Gastrocnemius medialis (tissue), 4 donors: Measurements from ENCODE around the gene CYTH1. TPM values are rescaled to one million over a fixed set of nuclear protein-coding genes. Genes with fewer than 3 reads are reported as not detected.

ENCODE experiments used
- ATAC-seq, 2 donors: fragments of 150-250 bp; one replicate each; pipeline ENCODE4 v1.9.1; 2016
- DNase-seq, 2 donors: peaks; one replicate each; pipeline ENCODE4 v3.0.0-alpha.2; 2019
- H3K27ac ChIP-seq, 4 donors: fragments of 200-600 bp; sonication (generic); 1 replicate in 1 of 4; 2 replicates in 3 of 4; pipeline ENCODE4 v1.5.1; 2016 to 2018; ENCODE audit warnings: mild to moderate bottlenecking in 2 of 4, moderate library complexity in 1 of 4
- H3K27me3 ChIP-seq, 3 donors: fragments of 200-600 bp; sonication (generic) in 2 of 3; 1 replicate in 1 of 3; 2 replicates in 2 of 3; pipeline versions ENCODE4 v1.5.1 to v1.6.0; 2016 to 2019; ENCODE audit warnings: mild to moderate bottlenecking in 1 of 3, moderate library complexity in 1 of 3
- H3K36me3 ChIP-seq, 2 donors: fragments of 200-600 bp; sonication (generic) in 1 of 2; one replicate each; pipeline ENCODE4 v1.5.1; 2017 to 2018
- H3K4me1 ChIP-seq, 2 donors: fragments of 200-600 bp; sonication (generic) in 1 of 2; one replicate each; pipeline ENCODE4 v1.5.1; 2016 to 2017; ENCODE audit warnings: mild to moderate bottlenecking in 2 of 2
- H3K4me3 ChIP-seq, 4 donors: fragments of 200-600 bp; sonication (generic) in 3 of 4; 1 replicate in 1 of 4; 2 replicates in 3 of 4; pipeline ENCODE4 v1.5.1; 2016 to 2019; ENCODE audit warnings: mild to moderate bottlenecking in 2 of 4
- H3K9me3 ChIP-seq, 3 donors: fragments of 200-600 bp; sonication (generic) in 2 of 3; 1 replicate in 1 of 3; 2 replicates in 2 of 3; pipeline ENCODE4 v1.5.1; 2016 to 2019
- POLR2A ChIP-seq, 2 donors: fragments of 450-650 bp; IDR thresholded peaks; one replicate each; pipeline ENCODE4 v1.6.1; 2017; ENCODE audit warnings: antibody characterized with exemption in 2 of 2, mild to moderate bottlenecking in 2 of 2, moderate library complexity in 2 of 2
- in situ Hi-C, 4 donors: fragments of 200-750 bp; cut with MboI; loops; one replicate each; pipeline versions ENCODE4 v1.15.0 to v1.8.0; 2017; ENCODE audit warnings: low sequenced_read_pairs in 4 of 4
- intact Hi-C: fragments of 100-400 bp; cut with DNase I; formaldehyde crosslinking; loops from one replicate; pipeline ENCODE4 v1.15.1; 2023; ENCODE audit warnings: low total_unique reads
- total RNA-seq, 4 donors: library from RNA; depleted of rRNA; stranded (reverse); fragments of >200 nt; gene quantifications; one replicate each; pipeline versions ENCODE4 v1.1.0 to v1.2.3, GENCODE V29; 2016
- TF ChIP-seq, protein P1 (sequence below), 5 experiments: fragments of 450-650 bp in 3 of 5; fragments of 200-600 bp in 2 of 5; sonication (generic) in 2 of 5; IDR thresholded peaks in 4 of 5; conservative IDR thresholded peaks in 1 of 5; 1 replicate in 4 of 5; 2 replicates in 1 of 5; pipeline ENCODE4 v1.5.1; 2016 to 2019; ENCODE audit warnings: antibody characterized with exemption in 5 of 5, mild to moderate bottlenecking in 3 of 5, moderate library complexity in 3 of 5

Gene CYTH1
- total RNA-seq, 4 donors from 2014 or later, result 24.7 to 43.7 (median 32.4) TPM

- Histone ChIP-seq H3K4me1 (peaks cover 39 to 48% of the 10 kb centered on the region in 2 donors), H3K9me3 (no peaks in the 10 kb centered on the region), H3K4me3 (no peak overlapping the region), H3K36me3 (peaks cover 0 to 6% of the 10 kb centered on the region in 2 donors), H3K27me3 (no peaks in the 10 kb centered on the region), H3K27ac (no peak overlapping the region)
- in situ Hi-C loops, result no loop called here
- TF ChIP-seq POLR2A (IDR thresholded peaks at IDR 0.05), result no peak
- TF ChIP-seq, protein P1, sequence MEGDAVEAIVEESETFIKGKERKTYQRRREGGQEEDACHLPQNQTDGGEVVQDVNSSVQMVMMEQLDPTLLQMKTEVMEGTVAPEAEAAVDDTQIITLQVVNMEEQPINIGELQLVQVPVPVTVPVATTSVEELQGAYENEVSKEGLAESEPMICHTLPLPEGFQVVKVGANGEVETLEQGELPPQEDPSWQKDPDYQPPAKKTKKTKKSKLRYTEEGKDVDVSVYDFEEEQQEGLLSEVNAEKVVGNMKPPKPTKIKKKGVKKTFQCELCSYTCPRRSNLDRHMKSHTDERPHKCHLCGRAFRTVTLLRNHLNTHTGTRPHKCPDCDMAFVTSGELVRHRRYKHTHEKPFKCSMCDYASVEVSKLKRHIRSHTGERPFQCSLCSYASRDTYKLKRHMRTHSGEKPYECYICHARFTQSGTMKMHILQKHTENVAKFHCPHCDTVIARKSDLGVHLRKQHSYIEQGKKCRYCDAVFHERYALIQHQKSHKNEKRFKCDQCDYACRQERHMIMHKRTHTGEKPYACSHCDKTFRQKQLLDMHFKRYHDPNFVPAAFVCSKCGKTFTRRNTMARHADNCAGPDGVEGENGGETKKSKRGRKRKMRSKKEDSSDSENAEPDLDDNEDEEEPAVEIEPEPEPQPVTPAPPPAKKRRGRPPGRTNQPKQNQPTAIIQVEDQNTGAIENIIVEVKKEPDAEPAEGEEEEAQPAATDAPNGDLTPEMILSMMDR (IDR thresholded peaks at IDR 0.05 in 4 of 5, conservative IDR thresholded peaks at IDR 0.05 in 1 of 5), result no peak
- ATAC-seq, result no peak
- intact Hi-C loops, result no loop called here
- no peak for DNase-seq
Measured at GRCh38 chr17:78712043-78712442, 70.0 kb downstream of the CYTH1 start.

GRCh38 chr17:78710607-78711006 is 71.5 kb downstream of the CYTH1 start:
- H3K27me3 ChIP-seq, result no peaks in the 10 kb centered on the region
- intact Hi-C loops (no loop called here), in situ Hi-C loops (no loop called here)
- no peak overlapping the region for H3K4me3 ChIP-seq
- no peak overlapping the region for H3K27ac ChIP-seq
- TF ChIP-seq, protein P1 (IDR thresholded peaks at IDR 0.05 in 4 of 5, conservative IDR thresholded peaks at IDR 0.05 in 1 of 5), result no peak
- no peak for TF ChIP-seq POLR2A (IDR thresholded peaks at IDR 0.05)
- ATAC-seq, result no peak
- peaks cover 27 to 37% of the 10 kb centered on the region in 2 donors for H3K4me1 ChIP-seq
- H3K36me3 ChIP-seq, result peaks cover 0 to 6% of the 10 kb centered on the region in 2 donors
- DNase-seq, result no peak
- H3K9me3 ChIP-seq, result no peaks in the 10 kb centered on the region

- H3K36me3 ChIP-seq, result peaks cover 0 to 6% of the 10 kb centered on the region in 2 donors
- no peak for ATAC-seq
Measured at GRCh38 chr17:78709751-78710181, 72.3 kb downstream of the CYTH1 start.

GRCh38 chr17:78709119-78709681 is 72.9 kb downstream of the CYTH1 start:
- no peak overlapping the region for H3K4me3 ChIP-seq
- DNase-seq, result no peak
- TF ChIP-seq, protein P1 (IDR thresholded peaks at IDR 0.05 in 4 of 5, conservative IDR thresholded peaks at IDR 0.05 in 1 of 5), result no peak
- no peak for TF ChIP-seq POLR2A (IDR thresholded peaks at IDR 0.05)
- H3K9me3 ChIP-seq, result no peaks in the 10 kb centered on the region
- in situ Hi-C loops (loop anchor here (5.0 to 10.0 kb wide), 3 partner anchors 64 to 214 kb away; no protein-coding TSS in a partner anchor), intact Hi-C loops (no loop called here)
- H3K27me3 ChIP-seq, result no peaks in the 10 kb centered on the region
- H3K27ac ChIP-seq, result peak overlapping the region in 2 of 4 donors; percentile 3 to 6
- peaks cover 13 to 30% of the 10 kb centered on the region in 2 donors for H3K4me1 ChIP-seq
- H3K36me3 ChIP-seq, result peaks cover 0 to 6% of the 10 kb centered on the region in 2 donors
- no peak for ATAC-seq

More at GRCh38 chr17:78709751-78710181, 72.3 kb downstream of the CYTH1 start:
- no peaks in the 10 kb centered on the region for H3K27me3 ChIP-seq
- H3K9me3 ChIP-seq, result no peaks in the 10 kb centered on the region
- no peak for DNase-seq
- H3K4me3 ChIP-seq, result no peak overlapping the region
- H3K27ac ChIP-seq, result peak overlapping the region in 1 of 4 donors; percentile 0
- H3K4me1 ChIP-seq, result peaks cover 19 to 36% of the 10 kb centered on the region in 2 donors
- intact Hi-C loops (no loop called here), in situ Hi-C loops (loop anchor here (5.0 to 10.0 kb wide), 3 partner anchors 65 to 215 kb away; no protein-coding TSS in a partner anchor)
- no peak for TF ChIP-seq POLR2A (IDR thresholded peaks at IDR 0.05)
- TF ChIP-seq, protein P1 (IDR thresholded peaks at IDR 0.05 in 4 of 5, conservative IDR thresholded peaks at IDR 0.05 in 1 of 5), result no peak
